KMS-11 (cell line): ENCODE measurements around the gene FILIP1.

Experiments used
- H2AFZ ChIP-seq: fragments of 200-600 bp; sonication (generic); 2 replicates; pipeline ENCODE4 v1.6.1; 2016; ENCODE audit warnings: antibody characterized with exemption, mixed run types, low read depth
- H3K27ac ChIP-seq: fragments of 200-600 bp; sonication (generic); 2 replicates; pipeline ENCODE4 v1.6.1; 2016; ENCODE audit warnings: mild to moderate bottlenecking, mixed run types
- H3K27me3 ChIP-seq: fragments of 200-600 bp; sonication (generic); 2 replicates; pipeline ENCODE4 v1.6.1; 2017; ENCODE audit warnings: mild to moderate bottlenecking, low read depth, mixed run types, moderate library complexity; ENCODE audit not compliant: insufficient read depth
- H3K36me3 ChIP-seq: fragments of 200-600 bp; sonication (generic); 2 replicates; pipeline ENCODE4 v1.6.1; 2017; ENCODE audit warnings: mild to moderate bottlenecking, mixed run types; ENCODE audit not compliant: insufficient read depth
- H3K4me1 ChIP-seq: fragments of 200-600 bp; sonication (generic); 2 replicates; pipeline ENCODE4 v1.6.1; 2016; ENCODE audit warnings: mild to moderate bottlenecking, low read depth, mixed run types; ENCODE audit not compliant: poor library complexity, severe bottlenecking
- H3K4me2 ChIP-seq: fragments of 200-600 bp; sonication (generic); 2 replicates; pipeline ENCODE4 v1.7.0; 2016; ENCODE audit warnings: mild to moderate bottlenecking, mixed run types
- H3K4me3 ChIP-seq: fragments of 200-600 bp; sonication (generic); IDR thresholded peaks from 2 replicates; pipeline ENCODE4 v1.6.1; 2017; ENCODE audit warnings: low read depth, low read length, mixed read lengths; ENCODE audit not compliant: insufficient read depth
- H3K79me2 ChIP-seq: fragments of 200-600 bp; sonication (generic); 2 replicates; pipeline ENCODE4 v1.6.1; 2016; ENCODE audit warnings: low read depth, mixed run types; ENCODE audit not compliant: insufficient read depth
- H3K9ac ChIP-seq: fragments of 200-600 bp; sonication (generic); 2 replicates; pipeline ENCODE4 v1.6.1; 2016; ENCODE audit warnings: mild to moderate bottlenecking, mixed run types
- H4K20me1 ChIP-seq: fragments of 200-600 bp; sonication (generic); 2 replicates; pipeline ENCODE4 v1.6.1; 2016; ENCODE audit warnings: mild to moderate bottlenecking, mixed run types; ENCODE audit not compliant: insufficient read depth
- CTCF ChIP-seq: fragments of 200-600 bp; sonication (generic); conservative IDR thresholded peaks from 2 replicates; pipeline ENCODE4 v1.6.1; 2017; ENCODE audit warnings: low read depth, mild to moderate bottlenecking, antibody characterized with exemption, low read length, moderate library complexity, mixed read lengths

FILIP1 gene

GRCh38 chr6:75409928-75410327 is 83.7 kb downstream of the FILIP1 start:
- Histone ChIP-seq H3K9ac (no peak overlapping the region), H3K4me1 (peaks cover 10% of the 10 kb centered on the region), H3K27ac (no peak overlapping the region), H3K4me2 (no peak overlapping the region), H4K20me1 (no peaks in the 10 kb centered on the region), H3K36me3 (no peaks in the 10 kb centered on the region), H3K27me3 (no peaks in the 10 kb centered on the region), H3K4me3 (no peak overlapping the region), H2AFZ (no peak overlapping the region), H3K79me2 (no peaks in the 10 kb centered on the region)
- no peak for TF ChIP-seq CTCF

GRCh38 chr6:75409286-75409685 is 84.3 kb downstream of the FILIP1 start:
- peaks cover 10% of the 10 kb centered on the region for H3K4me1 ChIP-seq
- H3K79me2 ChIP-seq = no peaks in the 10 kb centered on the region
- no peak overlapping the region for H2AFZ ChIP-seq
- no peak for TF ChIP-seq CTCF
- H3K36me3 ChIP-seq = no peaks in the 10 kb centered on the region
- no peaks in the 10 kb centered on the region for H3K27me3 ChIP-seq
- H3K27ac ChIP-seq = no peak overlapping the region
- no peaks in the 10 kb centered on the region for H4K20me1 ChIP-seq
- no peak overlapping the region for H3K4me2 ChIP-seq
- no peak overlapping the region for H3K4me3 ChIP-seq
- H3K9ac ChIP-seq = no peak overlapping the region

- TF ChIP-seq CTCF = no peak
- H3K4me1 ChIP-seq = no peaks in the 10 kb centered on the region
- H3K27me3 ChIP-seq = no peaks in the 10 kb centered on the region
- no peak overlapping the region for H3K4me2 ChIP-seq
- H4K20me1 ChIP-seq = no peaks in the 10 kb centered on the region
- H3K36me3 ChIP-seq = no peaks in the 10 kb centered on the region
- H3K9ac ChIP-seq = no peak overlapping the region
- H3K4me3 ChIP-seq = no peak overlapping the region
- H3K27ac ChIP-seq = no peak overlapping the region
- H2AFZ ChIP-seq = no peak overlapping the region
- no peaks in the 10 kb centered on the region for H3K79me2 ChIP-seq
These were observed 90.0 kb downstream of the FILIP1 start for GRCh38 chr6:75403563-75404080.

- no peak for TF ChIP-seq CTCF
- Histone ChIP-seq H2AFZ (no peak overlapping the region), H3K9ac (no peak overlapping the region), H4K20me1 (no peaks in the 10 kb centered on the region), H3K27ac (no peak overlapping the region), H3K4me1 (no peaks in the 10 kb centered on the region), H3K36me3 (no peaks in the 10 kb centered on the region), H3K27me3 (no peaks in the 10 kb centered on the region), H3K4me2 (no peak overlapping the region), H3K79me2 (no peaks in the 10 kb centered on the region), H3K4me3 (no peak overlapping the region)
These were observed 91.3 kb downstream of the FILIP1 start for GRCh38 chr6:75402296-75402695.
